H1 (cell line): ENCODE data around the gene MEIOSIN. TPM values are rescaled to one million over a fixed set of nuclear protein-coding genes. Genes with fewer than 3 reads are reported as not detected.

Experiments used
- CHD1 ChIP-seq: IDR thresholded peaks from 2 replicates; pipeline ENCODE4 v1.6.1; 2012; ENCODE audit warnings: low read depth, low read length, improper control_type of control experiment
- CHD7 ChIP-seq: fragments of 300-600 bp; sonication (generic); IDR thresholded peaks from 2 replicates; pipeline ENCODE4 v1.7.1; 2012; ENCODE audit warnings: low read length, moderate library complexity, mild to moderate bottlenecking, inconsistent platforms; ENCODE audit not compliant: insufficient replicate concordance
- CREB1 ChIP-seq: IDR thresholded peaks from 2 replicates; pipeline ENCODE4 v1.6.1; 2012; ENCODE audit warnings: inconsistent platforms
- MAX ChIP-seq: IDR thresholded peaks from 2 replicates; pipeline ENCODE4 v1.6.1; 2012; ENCODE audit warnings: inconsistent platforms
- POLR2AphosphoS5 ChIP-seq: IDR thresholded peaks from 2 replicates; pipeline ENCODE4 v1.6.1; 2011; ENCODE audit warnings: low read depth, low read length
- SIRT6 ChIP-seq: IDR thresholded peaks from one replicate; pipeline ENCODE4 v1.7.1; 2012; ENCODE audit warnings: low read length, inconsistent platforms
- TAF7 ChIP-seq: optimal IDR thresholded peaks from 2 replicates; pipeline ENCODE3; 2011; ENCODE audit warnings: low read depth, mild to moderate bottlenecking, inconsistent platforms, low read length, moderate library complexity, borderline replicate concordance
- TEAD4 ChIP-seq: IDR thresholded peaks from 2 replicates; pipeline ENCODE4 v1.6.1; 2012; ENCODE audit warnings: low read depth, low read length, inconsistent platforms, mixed read lengths
- USF2 ChIP-seq: IDR thresholded peaks from 2 replicates; pipeline ENCODE4 v1.6.1; 2011; ENCODE audit warnings: low read length, improper control_type of control experiment
- polyA plus RNA-seq, 7 experiments: library from polyadenylated mRNA; depleted of rRNA in 3 of 7; stranded (reverse) in 5 of 7; unstranded in 2 of 7; fragments of >200 nt in 5 of 7; fragments of 200-250 nt in 2 of 7; gene quantifications; 1 replicate in 5 of 7; 2 replicates in 1 of 7; 4 replicates in 1 of 7; pipeline versions ENCODE4 v1.2.1 to v1.2.3, GENCODE V29; 2011 to 2013; ENCODE audit warnings: missing spikeins in 2 of 7, mixed read lengths in 2 of 7
- total RNA-seq: library from RNA; stranded (reverse); fragmentation: NEBNext Ultra II Directional; extraction: Animal tissue kit (Norgen Biotek cat#: 25700); gene quantifications from 2 replicates; pipeline ENCODE4 v1.2.1, GENCODE V29; 2021

MEIOSIN gene
- total and polyA plus RNA-seq, 2 of the 8 experiments (the other 6 are each of a cell fraction or from before 2014, with no cell fraction given) = 0.11 TPM; not detected in 1

- TF ChIP-seq CHD7 (no peak), TEAD4 (no peak), CREB1 (no peak), CHD1 (no peak), POLR2AphosphoS5 (peak; percentile 99), USF2 (no peak; the same call in 1 of the 2 replicates), SIRT6 (no peak), MAX (peak; percentile 39; the same call in 1 of the 2 replicates), TAF7 (peak; percentile 76)
Observed at GRCh38 chr19:45691516-45692186, 41.6 kb upstream of the MEIOSIN start, which contains the start of gene SNRPD2 (continued).
